Measurements from ENCODE around the gene DPYD.

- TF ChIP-seq, protein P1, sequence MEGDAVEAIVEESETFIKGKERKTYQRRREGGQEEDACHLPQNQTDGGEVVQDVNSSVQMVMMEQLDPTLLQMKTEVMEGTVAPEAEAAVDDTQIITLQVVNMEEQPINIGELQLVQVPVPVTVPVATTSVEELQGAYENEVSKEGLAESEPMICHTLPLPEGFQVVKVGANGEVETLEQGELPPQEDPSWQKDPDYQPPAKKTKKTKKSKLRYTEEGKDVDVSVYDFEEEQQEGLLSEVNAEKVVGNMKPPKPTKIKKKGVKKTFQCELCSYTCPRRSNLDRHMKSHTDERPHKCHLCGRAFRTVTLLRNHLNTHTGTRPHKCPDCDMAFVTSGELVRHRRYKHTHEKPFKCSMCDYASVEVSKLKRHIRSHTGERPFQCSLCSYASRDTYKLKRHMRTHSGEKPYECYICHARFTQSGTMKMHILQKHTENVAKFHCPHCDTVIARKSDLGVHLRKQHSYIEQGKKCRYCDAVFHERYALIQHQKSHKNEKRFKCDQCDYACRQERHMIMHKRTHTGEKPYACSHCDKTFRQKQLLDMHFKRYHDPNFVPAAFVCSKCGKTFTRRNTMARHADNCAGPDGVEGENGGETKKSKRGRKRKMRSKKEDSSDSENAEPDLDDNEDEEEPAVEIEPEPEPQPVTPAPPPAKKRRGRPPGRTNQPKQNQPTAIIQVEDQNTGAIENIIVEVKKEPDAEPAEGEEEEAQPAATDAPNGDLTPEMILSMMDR (IDR thresholded peaks at IDR 0.05): no peak
- no peak for TF ChIP-seq POLR2A (IDR thresholded peaks at IDR 0.05)
These were observed 129.6 kb downstream of the DPYD start for GRCh38 chr1:97791251-97791650.

All from ovary (tissue), 3 donors.